Gastrocnemius medialis (tissue), 4 donors: ENCODE measurements around the gene ZNF414.

Experiments
- CTCF ChIP-seq, 5 experiments: fragments of 450-650 bp in 3 of 5; fragments of 200-600 bp in 2 of 5; sonication (generic) in 2 of 5; IDR thresholded peaks in 4 of 5; conservative IDR thresholded peaks in 1 of 5; 1 replicate in 4 of 5; 2 replicates in 1 of 5; pipeline ENCODE4 v1.5.1; 2016 to 2019; ENCODE audit warnings: antibody characterized with exemption in 5 of 5, mild to moderate bottlenecking in 3 of 5, moderate library complexity in 3 of 5
- POLR2A ChIP-seq, 2 donors: fragments of 450-650 bp; IDR thresholded peaks; one replicate each; pipeline ENCODE4 v1.6.1; 2017; ENCODE audit warnings: antibody characterized with exemption in 2 of 2, mild to moderate bottlenecking in 2 of 2, moderate library complexity in 2 of 2

- TF ChIP-seq POLR2A (IDR thresholded peaks at IDR 0.05) = no peak
- no peak for TF ChIP-seq CTCF (IDR thresholded peaks at IDR 0.05 in 4 of 5, conservative IDR thresholded peaks at IDR 0.05 in 1 of 5)
These were observed 32.4 kb downstream of the ZNF414 start for GRCh38 chr19:8481616-8482015.
